WTC11 (cell line): Measurements from ENCODE around the gene ADM5. TPM values are rescaled to one million over a fixed set of nuclear protein-coding genes. Genes with fewer than 3 reads are reported as not detected.

Experiments used
- ATAC-seq: fragments of 200-7000 bp; cut with Tn5 transposase; 2 replicates; pipeline ENCODE4 v1.10.0; 2021; ENCODE audit warnings: mild to moderate bottlenecking, moderate library complexity
- CTCF ChIA-PET: fragments of 300-600 bp; sonication (Branson Sonifier 250); formaldehyde crosslinking; loops from one replicate; lab custom pipeline; 2021; ENCODE audit warnings: antibody characterized with exemption; lab: Charles Lee
- POLR2A ChIA-PET: fragments of 350-600 bp; sonication (Branson Sonifier 250); formaldehyde crosslinking; loops from one replicate; lab custom pipeline; 2021; ENCODE audit warnings: antibody characterized with exemption; lab: Charles Lee
- DNase-seq: peaks from one replicate; pipeline ENCODE4 v3.0.0; 2021; ENCODE audit warnings: low spot score
- H3K27ac Mint-ChIP-seq: 2 replicates; pipeline ENCODE4 v1.8.0; 2021; ENCODE audit warnings: mixed read lengths
- H3K27me3 Mint-ChIP-seq: 2 replicates; pipeline ENCODE4 v1.8.0; 2021; ENCODE audit warnings: low read depth, mild to moderate bottlenecking, moderate library complexity, mixed read lengths
- H3K36me3 Mint-ChIP-seq: 2 replicates; pipeline ENCODE4 v1.8.0; 2021; ENCODE audit warnings: mixed read lengths
- H3K4me1 Mint-ChIP-seq: 2 replicates; pipeline ENCODE4 v1.8.0; 2022; ENCODE audit warnings: mixed read lengths
- H3K4me3 Mint-ChIP-seq: 2 replicates; pipeline ENCODE4 v1.8.0; 2021; ENCODE audit warnings: mild to moderate bottlenecking, moderate library complexity, mixed read lengths
- H3K9me3 Mint-ChIP-seq: 2 replicates; pipeline ENCODE4 v1.8.0; 2021; ENCODE audit warnings: mixed read lengths
- ATF1 ChIP-seq: sonication (generic); formaldehyde crosslinking; IDR thresholded peaks from 2 replicates; pipeline ENCODE4 v1.8.1; 2023; ENCODE audit warnings: mild to moderate bottlenecking, moderate library complexity, missing genetic modification reagents
- CREM ChIP-seq: sonication (generic); formaldehyde crosslinking; IDR thresholded peaks from 2 replicates; pipeline ENCODE4 v1.8.1; 2022; ENCODE audit warnings: mild to moderate bottlenecking, missing genetic modification reagents, moderate library complexity
- ETV6 ChIP-seq: sonication (generic); formaldehyde crosslinking; IDR thresholded peaks from 2 replicates; pipeline ENCODE4 v1.8.1; 2022; ENCODE audit warnings: mild to moderate bottlenecking, missing genetic modification reagents
- FOXK1 ChIP-seq: sonication (generic); formaldehyde crosslinking; IDR thresholded peaks from 2 replicates; pipeline ENCODE4 v1.8.0; 2022; ENCODE audit warnings: mild to moderate bottlenecking, moderate library complexity, missing genetic modification reagents
- FOXP1 ChIP-seq: sonication (generic); formaldehyde crosslinking; IDR thresholded peaks from 2 replicates; pipeline ENCODE4 v1.8.0; 2022; ENCODE audit warnings: missing genetic modification reagents, mild to moderate bottlenecking, moderate library complexity, borderline replicate concordance
- GABPB1 ChIP-seq: sonication (generic); formaldehyde crosslinking; IDR thresholded peaks from 2 replicates; pipeline ENCODE4 v1.8.1; 2023; ENCODE audit warnings: mild to moderate bottlenecking, missing genetic modification reagents
- MYBL2 ChIP-seq: sonication (generic); formaldehyde crosslinking; IDR thresholded peaks from 2 replicates; pipeline ENCODE4 v1.8.1; 2023; ENCODE audit warnings: mild to moderate bottlenecking, moderate library complexity, missing genetic modification reagents
- NFE2L1 ChIP-seq: sonication (generic); formaldehyde crosslinking; IDR thresholded peaks from 2 replicates; pipeline ENCODE4 v1.8.1; 2023; ENCODE audit warnings: missing genetic modification reagents
- NR2C2 ChIP-seq: sonication (generic); formaldehyde crosslinking; IDR thresholded peaks from 2 replicates; pipeline ENCODE4 v1.8.0; 2022; ENCODE audit warnings: mild to moderate bottlenecking, missing genetic modification reagents
- SMAD3 ChIP-seq: sonication (generic); formaldehyde crosslinking; IDR thresholded peaks from 2 replicates; pipeline ENCODE4 v1.8.0; 2022; ENCODE audit warnings: missing genetic modification reagents, mild to moderate bottlenecking, borderline replicate concordance
- SP1 ChIP-seq: sonication (generic); formaldehyde crosslinking; conservative IDR thresholded peaks from 2 replicates; pipeline ENCODE4 v1.8.1; 2022; ENCODE audit warnings: missing genetic modification reagents
- TP53 ChIP-seq: sonication (generic); formaldehyde crosslinking; IDR thresholded peaks from 2 replicates; pipeline ENCODE4 v1.8.1; 2023; ENCODE audit warnings: mild to moderate bottlenecking, missing genetic modification reagents
- ZNF671 ChIP-seq: fragments of 250-450 bp; sonication (Bioruptor Pico); IDR thresholded peaks from 2 replicates; pipeline ENCODE4 v1.8.0; 2021; ENCODE audit warnings: mild to moderate bottlenecking
- total RNA-seq: library from RNA; stranded (reverse); gene quantifications from 3 replicates; pipeline ENCODE4 v1.2.3, GENCODE V29; 2021
- TF ChIP-seq, protein P1 (sequence below): sonication (generic); formaldehyde crosslinking; IDR thresholded peaks from 2 replicates; pipeline ENCODE4 v1.8.1; 2023; ENCODE audit warnings: mild to moderate bottlenecking, missing genetic modification reagents, moderate library complexity
- TF ChIP-seq, protein P2 (sequence below): sonication (generic); formaldehyde crosslinking; IDR thresholded peaks from 2 replicates; pipeline ENCODE4 v1.8.0; 2022; ENCODE audit warnings: mild to moderate bottlenecking, missing genetic modification reagents
- TF ChIP-seq, protein P3 (sequence below): sonication (generic); formaldehyde crosslinking; IDR thresholded peaks from 2 replicates; pipeline ENCODE4 v1.8.0; 2022; ENCODE audit warnings: mild to moderate bottlenecking, missing genetic modification reagents
- TF ChIP-seq, protein P4 (sequence below): sonication (generic); formaldehyde crosslinking; IDR thresholded peaks from 2 replicates; pipeline ENCODE4 v1.8.1; 2023; ENCODE audit warnings: mild to moderate bottlenecking, missing genetic modification reagents, borderline replicate concordance
- TF ChIP-seq, protein P5 (sequence below): sonication (generic); formaldehyde crosslinking; IDR thresholded peaks from 2 replicates; pipeline ENCODE4 v1.8.0; 2022; ENCODE audit warnings: mild to moderate bottlenecking, missing genetic modification reagents
- TF ChIP-seq, protein P6 (sequence below): sonication (generic); formaldehyde crosslinking; IDR thresholded peaks from 2 replicates; pipeline ENCODE4 v1.8.1; 2022; ENCODE audit warnings: low read depth, mild to moderate bottlenecking, moderate library complexity, missing genetic modification reagents, borderline replicate concordance
- TF ChIP-seq, protein P7 (sequence below): sonication (generic); formaldehyde crosslinking; IDR thresholded peaks from 2 replicates; pipeline ENCODE4 v1.8.0; 2023; ENCODE audit warnings: missing genetic modification reagents
- TF ChIP-seq, protein P8 (sequence below): sonication (generic); formaldehyde crosslinking; IDR thresholded peaks from 2 replicates; pipeline ENCODE4 v1.8.1; 2022; ENCODE audit warnings: low read depth, missing genetic modification reagents, borderline replicate concordance

Gene ADM5
- total RNA-seq, 1 experiment from 2014 or later, result 6.7 TPM

DNA sequence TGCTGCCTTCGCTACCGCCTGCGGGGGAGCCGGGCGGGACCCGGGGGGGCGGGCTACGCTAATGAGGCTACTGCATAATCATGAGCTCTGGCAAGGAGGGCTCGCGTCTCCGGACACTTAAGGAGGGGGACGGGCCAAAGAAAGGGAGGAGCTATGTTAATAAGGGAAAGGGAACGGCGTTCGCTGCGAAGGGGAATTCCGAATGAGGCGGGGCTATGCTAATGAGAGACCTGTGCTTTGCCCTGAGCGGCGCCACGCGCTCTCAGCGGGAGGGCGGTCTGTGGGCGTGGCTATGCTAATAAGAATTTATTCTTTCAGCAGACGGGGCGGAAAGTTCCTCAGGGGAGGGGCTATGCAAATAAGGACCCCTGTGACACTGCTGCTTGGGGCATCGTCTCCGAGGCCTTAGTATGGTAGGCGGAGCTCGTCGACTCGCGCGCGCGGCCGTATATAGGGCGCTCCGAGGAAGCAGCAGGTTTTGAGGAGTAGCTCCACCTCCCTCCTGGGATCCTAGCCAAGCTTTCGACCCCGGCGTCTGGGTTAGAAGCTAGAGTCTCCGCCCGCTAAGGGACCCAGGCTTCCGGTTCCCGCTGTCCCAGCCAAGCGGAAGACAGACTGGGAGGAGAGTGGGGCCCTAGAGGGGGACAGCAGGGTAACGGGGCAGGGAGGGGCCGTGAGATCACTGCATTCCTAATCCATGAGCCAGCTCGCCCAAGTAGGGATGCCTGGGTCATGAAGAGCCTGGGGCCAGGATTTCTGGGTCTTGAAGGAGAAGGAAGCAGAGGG, 49.1 kb upstream of the ADM5 start, which contains the start of gene RRAS (continued):
- TF ChIP-seq GABPB1 (CRISPR knock-in tag) (peak; percentile 53; the same call in 1 of the 2 replicates), FOXK1 (CRISPR knock-in tag) (0 out of 2 replicates have a peak, but pooled peaks have one; percentile 9)

DNA sequence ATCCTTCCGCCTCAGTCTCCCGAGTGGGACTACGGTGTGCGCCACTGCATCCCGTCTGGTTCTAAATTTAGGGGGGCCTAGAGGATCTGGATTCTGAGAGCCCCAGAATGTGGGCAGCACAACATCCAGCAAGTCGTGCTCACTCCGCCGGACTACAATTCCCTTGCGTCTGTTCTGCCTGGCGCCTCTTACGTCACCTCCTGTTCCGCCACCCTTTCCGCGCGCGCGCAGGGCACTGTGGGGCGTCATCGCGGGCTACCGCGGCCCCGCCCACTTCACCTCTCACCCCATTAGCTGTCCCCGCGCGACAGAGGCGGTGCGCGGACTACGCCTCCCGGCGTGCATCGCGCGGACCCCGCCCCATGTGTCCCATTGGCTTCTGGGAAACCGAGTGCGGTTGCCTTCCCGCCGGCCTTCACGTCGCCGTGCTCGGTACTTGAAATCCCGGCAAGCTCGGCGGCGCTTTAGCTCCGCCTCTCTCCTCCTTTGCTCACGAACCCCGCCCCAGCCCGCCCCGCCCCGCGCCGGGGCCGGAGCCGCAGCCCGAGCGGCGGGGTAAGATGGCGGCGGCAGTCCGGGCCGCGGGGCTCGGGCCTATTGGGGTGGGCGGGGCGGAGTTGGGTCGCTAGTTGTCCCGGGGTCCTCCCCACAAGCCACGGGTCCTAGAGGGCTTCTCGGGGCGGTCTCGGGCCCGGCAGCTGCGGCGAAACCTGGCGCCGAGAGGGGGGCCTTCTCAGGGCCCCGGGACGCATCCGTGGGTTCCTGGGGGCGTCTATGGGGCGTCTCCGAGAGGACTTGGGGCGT, 47.5 kb upstream of the ADM5 start, which contains the start of gene SCAF1:
Gene SCAF1, plus strand, starts transcription at position 522 of the 804 bp plus-strand sequence. CDS start 2,818 bp downstream, outside the sequence.
- Mint-ChIP-seq H3K4me3 (peak within 1 kb of the TSS; percentile 99), H3K9me3 (no peaks in the 10 kb centered on the region), H3K27me3 (peaks cover 17% of the 10 kb centered on the region), H3K4me1 (peaks cover 51% of the 10 kb centered on the region), H3K36me3 (peaks cover 7% of the 10 kb centered on the region), H3K27ac (peak within 1 kb of the TSS; percentile 99)
- peak; percentile 41 for ATAC-seq
- CTCF ChIA-PET, result interaction anchor here (0.6 to 4.7 kb wide), 11 partner anchors 23 to 135 kb away, joined by 3 to 108 read pairs (median 4); partner anchors contain the start of genes BCL2L12, IRF3 and PRMT1
- peak; percentile 100 for DNase-seq
- POLR2A ChIA-PET, result interaction anchor here (1.0 to 1.8 kb wide), 9 partner anchors 16 to 146 kb away, joined by 3 to 11 read pairs (median 4); partner anchors contain the start of gene PRMT1
- TF ChIP-seq, protein P1, sequence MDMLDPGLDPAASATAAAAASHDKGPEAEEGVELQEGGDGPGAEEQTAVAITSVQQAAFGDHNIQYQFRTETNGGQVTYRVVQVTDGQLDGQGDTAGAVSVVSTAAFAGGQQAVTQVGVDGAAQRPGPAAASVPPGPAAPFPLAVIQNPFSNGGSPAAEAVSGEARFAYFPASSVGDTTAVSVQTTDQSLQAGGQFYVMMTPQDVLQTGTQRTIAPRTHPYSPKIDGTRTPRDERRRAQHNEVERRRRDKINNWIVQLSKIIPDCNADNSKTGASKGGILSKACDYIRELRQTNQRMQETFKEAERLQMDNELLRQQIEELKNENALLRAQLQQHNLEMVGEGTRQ, result peak; percentile 84
- TF ChIP-seq, protein P2, sequence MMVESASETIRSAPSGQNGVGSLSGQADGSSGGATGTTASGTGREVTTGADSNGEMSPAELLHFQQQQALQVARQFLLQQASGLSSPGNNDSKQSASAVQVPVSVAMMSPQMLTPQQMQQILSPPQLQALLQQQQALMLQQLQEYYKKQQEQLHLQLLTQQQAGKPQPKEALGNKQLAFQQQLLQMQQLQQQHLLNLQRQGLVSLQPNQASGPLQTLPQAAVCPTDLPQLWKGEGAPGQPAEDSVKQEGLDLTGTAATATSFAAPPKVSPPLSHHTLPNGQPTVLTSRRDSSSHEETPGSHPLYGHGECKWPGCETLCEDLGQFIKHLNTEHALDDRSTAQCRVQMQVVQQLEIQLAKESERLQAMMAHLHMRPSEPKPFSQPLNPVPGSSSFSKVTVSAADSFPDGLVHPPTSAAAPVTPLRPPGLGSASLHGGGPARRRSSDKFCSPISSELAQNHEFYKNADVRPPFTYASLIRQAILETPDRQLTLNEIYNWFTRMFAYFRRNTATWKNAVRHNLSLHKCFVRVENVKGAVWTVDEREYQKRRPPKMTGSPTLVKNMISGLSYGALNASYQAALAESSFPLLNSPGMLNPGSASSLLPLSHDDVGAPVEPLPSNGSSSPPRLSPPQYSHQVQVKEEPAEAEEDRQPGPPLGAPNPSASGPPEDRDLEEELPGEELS (CRISPR knock-in tag), result 0 out of 2 replicates have a peak, but pooled peaks have one; percentile 16
- TF ChIP-seq MYBL2 (CRISPR knock-in tag) (peak; percentile 78; the same call in 1 of the 2 replicates), SP1 (CRISPR knock-in tag) (peak; percentile 100), NR2C2 (peak; percentile 96), SMAD3 (CRISPR knock-in tag) (peak; percentile 16; the same call in 1 of the 2 replicates), FOXK1 (CRISPR knock-in tag) (peak; percentile 84), TP53 (CRISPR knock-in tag) (no peak), FOXP1 (CRISPR knock-in tag) (peak; percentile 71; the same call in 1 of the 2 replicates), ETV6 (0 out of 2 replicates have a peak, but pooled peaks have one; percentile 17), CREM (CRISPR knock-in tag) (peak; percentile 96), ATF1 (no peak), NFE2L1 (peak; percentile 81; the same call in 1 of the 2 replicates), ZNF671 (CRISPR knock-in tag) (no peak)
- TF ChIP-seq, protein P3, sequence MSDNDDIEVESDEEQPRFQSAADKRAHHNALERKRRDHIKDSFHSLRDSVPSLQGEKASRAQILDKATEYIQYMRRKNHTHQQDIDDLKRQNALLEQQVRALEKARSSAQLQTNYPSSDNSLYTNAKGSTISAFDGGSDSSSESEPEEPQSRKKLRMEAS (CRISPR knock-in tag), result peak; percentile 78
- TF ChIP-seq, protein P4, sequence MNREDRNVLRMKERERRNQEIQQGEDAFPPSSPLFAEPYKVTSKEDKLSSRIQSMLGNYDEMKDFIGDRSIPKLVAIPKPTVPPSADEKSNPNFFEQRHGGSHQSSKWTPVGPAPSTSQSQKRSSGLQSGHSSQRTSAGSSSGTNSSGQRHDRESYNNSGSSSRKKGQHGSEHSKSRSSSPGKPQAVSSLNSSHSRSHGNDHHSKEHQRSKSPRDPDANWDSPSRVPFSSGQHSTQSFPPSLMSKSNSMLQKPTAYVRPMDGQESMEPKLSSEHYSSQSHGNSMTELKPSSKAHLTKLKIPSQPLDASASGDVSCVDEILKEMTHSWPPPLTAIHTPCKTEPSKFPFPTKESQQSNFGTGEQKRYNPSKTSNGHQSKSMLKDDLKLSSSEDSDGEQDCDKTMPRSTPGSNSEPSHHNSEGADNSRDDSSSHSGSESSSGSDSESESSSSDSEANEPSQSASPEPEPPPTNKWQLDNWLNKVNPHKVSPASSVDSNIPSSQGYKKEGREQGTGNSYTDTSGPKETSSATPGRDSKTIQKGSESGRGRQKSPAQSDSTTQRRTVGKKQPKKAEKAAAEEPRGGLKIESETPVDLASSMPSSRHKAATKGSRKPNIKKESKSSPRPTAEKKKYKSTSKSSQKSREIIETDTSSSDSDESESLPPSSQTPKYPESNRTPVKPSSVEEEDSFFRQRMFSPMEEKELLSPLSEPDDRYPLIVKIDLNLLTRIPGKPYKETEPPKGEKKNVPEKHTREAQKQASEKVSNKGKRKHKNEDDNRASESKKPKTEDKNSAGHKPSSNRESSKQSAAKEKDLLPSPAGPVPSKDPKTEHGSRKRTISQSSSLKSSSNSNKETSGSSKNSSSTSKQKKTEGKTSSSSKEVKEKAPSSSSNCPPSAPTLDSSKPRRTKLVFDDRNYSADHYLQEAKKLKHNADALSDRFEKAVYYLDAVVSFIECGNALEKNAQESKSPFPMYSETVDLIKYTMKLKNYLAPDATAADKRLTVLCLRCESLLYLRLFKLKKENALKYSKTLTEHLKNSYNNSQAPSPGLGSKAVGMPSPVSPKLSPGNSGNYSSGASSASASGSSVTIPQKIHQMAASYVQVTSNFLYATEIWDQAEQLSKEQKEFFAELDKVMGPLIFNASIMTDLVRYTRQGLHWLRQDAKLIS (CRISPR knock-in tag), result no peak
- TF ChIP-seq, protein P5, sequence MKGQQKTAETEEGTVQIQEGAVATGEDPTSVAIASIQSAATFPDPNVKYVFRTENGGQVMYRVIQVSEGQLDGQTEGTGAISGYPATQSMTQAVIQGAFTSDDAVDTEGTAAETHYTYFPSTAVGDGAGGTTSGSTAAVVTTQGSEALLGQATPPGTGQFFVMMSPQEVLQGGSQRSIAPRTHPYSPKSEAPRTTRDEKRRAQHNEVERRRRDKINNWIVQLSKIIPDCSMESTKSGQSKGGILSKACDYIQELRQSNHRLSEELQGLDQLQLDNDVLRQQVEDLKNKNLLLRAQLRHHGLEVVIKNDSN, result peak; percentile 80
- TF ChIP-seq, protein P6, sequence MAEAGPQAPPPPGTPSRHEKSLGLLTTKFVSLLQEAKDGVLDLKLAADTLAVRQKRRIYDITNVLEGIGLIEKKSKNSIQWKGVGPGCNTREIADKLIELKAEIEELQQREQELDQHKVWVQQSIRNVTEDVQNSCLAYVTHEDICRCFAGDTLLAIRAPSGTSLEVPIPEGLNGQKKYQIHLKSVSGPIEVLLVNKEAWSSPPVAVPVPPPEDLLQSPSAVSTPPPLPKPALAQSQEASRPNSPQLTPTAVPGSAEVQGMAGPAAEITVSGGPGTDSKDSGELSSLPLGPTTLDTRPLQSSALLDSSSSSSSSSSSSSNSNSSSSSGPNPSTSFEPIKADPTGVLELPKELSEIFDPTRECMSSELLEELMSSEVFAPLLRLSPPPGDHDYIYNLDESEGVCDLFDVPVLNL (CRISPR knock-in tag), result peak; percentile 80; the same call in 1 of the 2 replicates
- TF ChIP-seq, protein P7, sequence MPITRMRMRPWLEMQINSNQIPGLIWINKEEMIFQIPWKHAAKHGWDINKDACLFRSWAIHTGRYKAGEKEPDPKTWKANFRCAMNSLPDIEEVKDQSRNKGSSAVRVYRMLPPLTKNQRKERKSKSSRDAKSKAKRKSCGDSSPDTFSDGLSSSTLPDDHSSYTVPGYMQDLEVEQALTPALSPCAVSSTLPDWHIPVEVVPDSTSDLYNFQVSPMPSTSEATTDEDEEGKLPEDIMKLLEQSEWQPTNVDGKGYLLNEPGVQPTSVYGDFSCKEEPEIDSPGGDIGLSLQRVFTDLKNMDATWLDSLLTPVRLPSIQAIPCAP (CRISPR knock-in tag), result 0 out of 2 replicates have a peak, but pooled peaks have one; percentile 62
- TF ChIP-seq, protein P8, sequence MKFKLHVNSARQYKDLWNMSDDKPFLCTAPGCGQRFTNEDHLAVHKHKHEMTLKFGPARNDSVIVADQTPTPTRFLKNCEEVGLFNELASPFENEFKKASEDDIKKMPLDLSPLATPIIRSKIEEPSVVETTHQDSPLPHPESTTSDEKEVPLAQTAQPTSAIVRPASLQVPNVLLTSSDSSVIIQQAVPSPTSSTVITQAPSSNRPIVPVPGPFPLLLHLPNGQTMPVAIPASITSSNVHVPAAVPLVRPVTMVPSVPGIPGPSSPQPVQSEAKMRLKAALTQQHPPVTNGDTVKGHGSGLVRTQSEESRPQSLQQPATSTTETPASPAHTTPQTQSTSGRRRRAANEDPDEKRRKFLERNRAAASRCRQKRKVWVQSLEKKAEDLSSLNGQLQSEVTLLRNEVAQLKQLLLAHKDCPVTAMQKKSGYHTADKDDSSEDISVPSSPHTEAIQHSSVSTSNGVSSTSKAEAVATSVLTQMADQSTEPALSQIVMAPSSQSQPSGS (CRISPR knock-in tag), result no peak
